Neuronal stem cell (in vitro differentiated cells): ENCODE results near the gene DLGAP5.
A peak's percentile ranks its signal among the peaks of the same experiment; 100 is the strongest.

Source experiments
- DNase-seq: peaks from one replicate; pipeline ENCODE4 v3.0.0-alpha.2; 2013; ENCODE audit warnings: low spot score
- H2AFZ ChIP-seq: one replicate; pipeline ENCODE4 v1.6.1; 2013; ENCODE audit warnings: mild to moderate bottlenecking, low read length, inconsistent platforms
- H2AK5ac ChIP-seq: 2 replicates; pipeline ENCODE4 v1.6.1; 2013; ENCODE audit warnings: low read depth, mild to moderate bottlenecking, inconsistent platforms, low read length, moderate library complexity, mixed read lengths
- H2BK120ac ChIP-seq: 2 replicates; pipeline ENCODE4 v1.6.1; 2013; ENCODE audit warnings: low read depth, mild to moderate bottlenecking, inconsistent platforms, low read length, moderate library complexity, mixed read lengths
- H2BK12ac ChIP-seq: one replicate; pipeline ENCODE4 v1.6.1; 2013; ENCODE audit warnings: low read length, inconsistent platforms
- H2BK15ac ChIP-seq: 2 replicates; pipeline ENCODE4 v1.6.1; 2013; ENCODE audit warnings: mild to moderate bottlenecking, low read length, inconsistent platforms, mixed read lengths
- H2BK5ac ChIP-seq: one replicate; pipeline ENCODE4 v1.6.1; 2013; ENCODE audit warnings: inconsistent platforms, mild to moderate bottlenecking, low read length, moderate library complexity
- H3K14ac ChIP-seq: one replicate; pipeline ENCODE4 v1.6.1; 2013; ENCODE audit warnings: low read length, inconsistent platforms
- H3K18ac ChIP-seq: 2 replicates; pipeline ENCODE4 v1.6.1; 2013; ENCODE audit warnings: low read length, inconsistent platforms
- H3K23ac ChIP-seq: 2 replicates; pipeline ENCODE4 v1.6.1; 2013; ENCODE audit warnings: low read depth, mild to moderate bottlenecking, mixed read lengths, low read length, inconsistent platforms; ENCODE audit not compliant: poor library complexity
- H3K27ac ChIP-seq: replicated peaks from 3 replicates; pipeline ENCODE4 v1.5.1; 2013; ENCODE audit warnings: low read length, inconsistent platforms
- H3K27me3 ChIP-seq, 3 experiments: 2 replicates each; pipeline ENCODE4 v1.6.1; 2013; ENCODE audit warnings: low read length in 3 of 3, mild to moderate bottlenecking in 2 of 3, inconsistent platforms in 1 of 3, low read depth in 1 of 3, mixed read lengths in 1 of 3, moderate library complexity in 1 of 3; ENCODE audit not compliant: control insufficient read depth in 3 of 3, insufficient read depth in 3 of 3
- H3K36me3 ChIP-seq, 2 donors: replicated peaks in 1 of 2; 2 replicates each; pipeline ENCODE4 v1.6.1; 2013; ENCODE audit warnings: low read length in 2 of 2; ENCODE audit not compliant: control insufficient read depth in 2 of 2, insufficient read depth in 2 of 2
- H3K4ac ChIP-seq: 2 replicates; pipeline ENCODE4 v1.6.1; 2013; ENCODE audit warnings: inconsistent platforms, mild to moderate bottlenecking, low read length, moderate library complexity
- H3K4me1 ChIP-seq, 2 donors: 1 replicate in 1 of 2; 2 replicates in 1 of 2; pipeline ENCODE4 v1.6.1; 2013; ENCODE audit warnings: low read length in 2 of 2, low read depth in 1 of 2; ENCODE audit not compliant: control insufficient read depth in 2 of 2, insufficient read depth in 1 of 2
- H3K4me2 ChIP-seq: one replicate; pipeline ENCODE4 v1.6.1; 2013; ENCODE audit warnings: mild to moderate bottlenecking, low read length, inconsistent platforms; ENCODE audit not compliant: insufficient read depth, poor library complexity, severe bottlenecking
- H3K4me3 ChIP-seq, 2 donors: 2 replicates each; pipeline ENCODE4 v1.5.1; 2013; ENCODE audit warnings: low read length in 2 of 2, mild to moderate bottlenecking in 2 of 2, inconsistent platforms in 1 of 2, moderate library complexity in 1 of 2
- H3K79me1 ChIP-seq: one replicate; pipeline ENCODE4 v1.6.1; 2013; ENCODE audit warnings: low read depth, mild to moderate bottlenecking, inconsistent platforms, low read length, moderate library complexity
- H3K9ac ChIP-seq: one replicate; pipeline ENCODE4 v1.6.1; 2013; ENCODE audit warnings: mild to moderate bottlenecking, low read depth, low read length, inconsistent platforms; ENCODE audit not compliant: poor library complexity
- H3K9me3 ChIP-seq, 2 donors: replicated peaks in 1 of 2; 2 replicates each; pipeline versions ENCODE3 to v1.6.1; 2013; ENCODE audit warnings: low read length in 2 of 2, mild to moderate bottlenecking in 2 of 2, inconsistent platforms in 1 of 2, low read depth in 1 of 2, mixed read lengths in 1 of 2, moderate library complexity in 1 of 2; ENCODE audit not compliant: control insufficient read depth in 2 of 2, insufficient read depth in 1 of 2
- H4K8ac ChIP-seq: one replicate; pipeline ENCODE4 v1.6.1; 2013; ENCODE audit warnings: low read depth, mild to moderate bottlenecking, inconsistent platforms, low read length, moderate library complexity
- H4K91ac ChIP-seq: one replicate; pipeline ENCODE4 v1.6.1; 2013; ENCODE audit warnings: low read length, low read depth, mild to moderate bottlenecking, inconsistent platforms; ENCODE audit not compliant: poor library complexity
- WGBS, 2 donors: extraction: QIAGEN DNeasy Blood & Tissue Kit; methylation state at CpG; one replicate each; pipeline ENCODE4 v1.1.7; 2013; ENCODE audit warnings: missing lambda C conversion rate in 2 of 2, mixed read lengths in 1 of 2; ENCODE audit not compliant: insufficient read length in 2 of 2, insufficient replicate concordance in 1 of 2; ENCODE audit errors: extremely low coverage in 2 of 2; 5-methylcytosine and 5-hydroxymethylcytosine counted together

DLGAP5 gene

DNA sequence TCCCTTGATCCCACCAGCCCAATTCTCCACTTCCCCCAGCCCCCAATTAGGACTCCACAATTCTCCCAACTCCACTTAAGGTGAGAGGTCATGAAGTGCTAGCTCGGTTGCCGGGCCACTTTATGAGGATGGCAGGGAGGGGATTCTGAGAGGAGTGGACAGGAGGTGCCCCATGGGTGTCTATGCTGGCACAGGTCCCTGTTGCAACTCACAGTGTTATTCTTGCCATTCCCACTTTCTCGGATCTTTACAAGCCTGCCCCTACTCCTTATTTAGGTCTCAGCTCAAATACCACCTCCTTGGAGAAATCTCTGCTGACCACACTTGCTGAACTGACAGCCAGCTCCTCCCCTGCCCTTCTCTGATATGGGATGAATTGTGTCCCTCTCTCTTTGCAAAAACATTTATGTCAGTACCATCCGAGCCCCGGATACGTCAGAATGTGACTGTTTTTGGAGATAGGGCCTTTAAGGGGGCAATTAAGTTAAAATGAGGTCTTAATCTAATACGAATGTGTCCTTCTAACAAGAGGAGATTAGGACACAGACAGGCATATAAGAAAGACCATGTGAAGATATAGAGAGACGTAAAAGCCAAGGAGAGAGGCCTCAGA is 66.5 kb downstream of the DLGAP5 start:
- Histone ChIP-seq H3K36me3 (no peaks in the 10 kb centered on the region), H2BK5ac (no peak overlapping the region), H3K79me1 (no peaks in the 10 kb centered on the region), H2AK5ac (no peak overlapping the region), H3K27me3 (peaks cover 0 to 11% (median 3%) of the 10 kb centered on the region in 3 experiments), H3K18ac (no peak overlapping the region), H2BK12ac (no peak overlapping the region), H3K14ac (no peak overlapping the region), H4K91ac (no peak overlapping the region), H3K4me1 (peaks cover 15% of the 10 kb centered on the region in 2 donors), H2BK120ac (no peak overlapping the region), H3K9ac (no peak overlapping the region), H3K23ac (no peak overlapping the region), H3K9me3 (no peaks in the 10 kb centered on the region), H3K4me2 (no peak overlapping the region), H3K4ac (no peak overlapping the region), H2BK15ac (no peak overlapping the region), H2AFZ (no peak overlapping the region), H3K27ac (no peak overlapping the region), H3K4me3 (no peak overlapping the region), H4K8ac (no peak overlapping the region)
- no CpG with 5 or more reads among the region's 8 CpGs for WGBS, 2 donors
- no peak for DNase-seq

DNA sequence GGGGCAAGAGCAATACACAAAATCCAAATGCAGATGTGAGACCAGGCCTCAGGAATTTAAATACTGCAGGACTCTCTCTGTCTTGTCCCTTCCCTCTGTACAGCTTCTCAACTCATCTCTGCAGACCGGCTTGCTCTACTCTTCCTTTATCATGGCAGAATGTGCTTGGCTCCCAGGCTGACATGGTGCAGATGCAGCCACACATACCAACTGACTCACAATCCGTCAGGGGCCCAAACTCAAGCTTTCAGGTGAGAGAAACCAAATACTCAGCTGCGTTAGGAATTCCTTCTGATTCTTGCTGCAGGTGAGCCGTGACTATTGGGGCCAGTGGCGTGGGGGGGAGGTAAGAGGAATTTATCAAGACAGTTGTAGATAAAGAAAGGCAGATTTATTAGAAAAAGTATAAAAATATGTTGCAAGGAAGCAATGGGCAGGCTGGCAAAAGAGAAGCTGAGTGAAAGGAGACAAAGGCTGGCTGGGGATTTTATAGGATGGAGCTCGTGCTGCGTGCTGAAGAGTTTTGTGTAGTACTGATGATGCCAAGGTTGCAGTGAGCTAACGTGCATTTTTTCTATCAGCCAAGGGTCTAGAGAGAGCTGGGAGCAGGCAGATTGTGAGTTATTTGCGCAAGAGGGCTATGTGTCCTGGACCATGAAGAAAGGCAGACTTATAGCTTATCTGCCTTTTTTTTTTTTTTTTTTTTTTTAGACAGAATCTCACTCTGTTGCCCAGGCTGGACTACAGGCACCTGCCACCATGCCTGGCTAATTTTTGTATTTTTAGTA is 67.3 kb downstream of the DLGAP5 start:
- no peak overlapping the region for H4K8ac ChIP-seq
- no peak overlapping the region for H2BK15ac ChIP-seq
- no peak overlapping the region for H2BK5ac ChIP-seq
- no peak overlapping the region for H4K91ac ChIP-seq
- WGBS, 2 donors = no CpG with 5 or more reads among the region's 9 CpGs
- H2AFZ ChIP-seq = no peak overlapping the region
- H3K27me3 ChIP-seq = peaks cover 0 to 2% (median 0%) of the 10 kb centered on the region in 3 experiments
- no peaks in the 10 kb centered on the region for H3K79me1 ChIP-seq
- no peaks in the 10 kb centered on the region for H3K36me3 ChIP-seq
- no peak overlapping the region for H3K9ac ChIP-seq
- no peak overlapping the region for H3K14ac ChIP-seq
- H3K23ac ChIP-seq = no peak overlapping the region
- no peak for DNase-seq
- H3K4me1 ChIP-seq = peaks cover 14 to 15% of the 10 kb centered on the region in 2 donors
- no peak overlapping the region for H3K18ac ChIP-seq
- H2BK120ac ChIP-seq = no peak overlapping the region
- H3K4me3 ChIP-seq = no peak overlapping the region
- H3K4ac ChIP-seq = no peak overlapping the region
- H3K27ac ChIP-seq = no peak overlapping the region
- H2AK5ac ChIP-seq = no peak overlapping the region
- no peaks in the 10 kb centered on the region for H3K9me3 ChIP-seq
- H3K4me2 ChIP-seq = no peak overlapping the region
- H2BK12ac ChIP-seq = no peak overlapping the region

DNA sequence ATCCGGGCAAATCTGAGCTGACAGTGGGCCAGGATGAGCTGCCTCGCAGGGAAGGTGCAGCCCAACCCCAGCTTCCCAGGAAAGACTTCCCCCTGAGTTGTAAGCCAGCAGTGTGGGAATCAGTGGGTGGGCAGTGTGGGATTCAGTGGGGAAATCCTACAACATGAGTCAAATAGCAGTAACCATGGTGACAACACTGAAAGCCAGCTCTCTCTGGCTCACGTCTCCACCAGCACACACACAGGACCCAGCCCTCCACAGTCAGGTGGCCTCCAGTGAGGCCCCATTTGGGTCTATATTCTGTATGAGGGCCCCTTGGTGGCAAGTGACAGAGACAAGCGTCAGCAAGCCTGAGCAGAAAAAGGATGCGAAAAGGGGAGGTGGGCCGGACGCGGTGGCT is 68.3 kb downstream of the DLGAP5 start:
- Histone ChIP-seq H3K18ac (peak overlapping the region; percentile 64), H3K23ac (no peak overlapping the region), H3K9me3 (no peaks in the 10 kb centered on the region), H3K27me3 (no peaks in the 10 kb centered on the region), H2BK120ac (peak overlapping the region; percentile 51), H3K27ac (peak overlapping the region; percentile 30), H2BK5ac (peak overlapping the region; percentile 45), H2BK12ac (no peak overlapping the region), H4K8ac (no peak overlapping the region), H3K79me1 (no peaks in the 10 kb centered on the region), H3K9ac (no peak overlapping the region), H2BK15ac (no peak overlapping the region), H2AFZ (peak overlapping the region; percentile 0), H2AK5ac (no peak overlapping the region), H3K4ac (no peak overlapping the region), H3K4me3 (no peak overlapping the region), H3K14ac (no peak overlapping the region), H4K91ac (no peak overlapping the region), H3K36me3 (no peaks in the 10 kb centered on the region), H3K4me1 (peaks cover 14 to 19% of the 10 kb centered on the region in 2 donors), H3K4me2 (no peak overlapping the region)
- WGBS, 2 donors = no CpG with 5 or more reads among the region's 8 CpGs
- DNase-seq = no peak

DNA sequence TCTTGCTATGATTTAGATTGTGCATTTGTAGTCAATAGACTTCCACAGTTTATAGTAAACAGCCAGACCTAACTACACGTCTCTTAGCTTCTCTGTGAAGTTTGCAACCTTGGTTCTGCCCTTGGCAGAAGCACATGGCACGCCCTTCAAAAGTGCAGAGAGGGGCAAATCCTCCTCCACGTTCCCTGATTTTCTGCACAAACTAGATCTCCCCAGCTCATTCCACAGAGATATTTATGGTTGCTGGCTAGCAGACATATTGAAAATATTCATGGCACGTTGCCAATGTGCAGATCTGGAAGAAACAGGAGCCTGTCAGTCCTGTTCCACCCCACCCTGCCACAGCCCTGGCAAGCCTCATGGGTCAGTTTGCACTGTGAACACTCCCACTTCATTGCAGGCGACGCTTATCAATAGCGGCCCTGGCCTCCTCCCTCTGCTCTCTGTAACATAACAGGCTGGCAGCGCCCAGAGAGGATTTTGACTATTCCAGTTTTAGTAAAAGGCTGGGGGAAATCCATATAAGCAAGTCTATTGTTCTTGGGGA is 68.9 kb downstream of the DLGAP5 start:
- H3K4me1 ChIP-seq = peaks cover 15 to 24% of the 10 kb centered on the region in 2 donors
- H3K36me3 ChIP-seq = no peaks in the 10 kb centered on the region
- H3K9me3 ChIP-seq = no peaks in the 10 kb centered on the region
- no peaks in the 10 kb centered on the region for H3K79me1 ChIP-seq
- H3K14ac ChIP-seq = no peak overlapping the region
- H2BK12ac ChIP-seq = no peak overlapping the region
- peak overlapping the region; percentile 11 for H3K18ac ChIP-seq
- H3K9ac ChIP-seq = no peak overlapping the region
- H3K4me3 ChIP-seq = no peak overlapping the region
- no peak overlapping the region for H3K23ac ChIP-seq
- H2BK15ac ChIP-seq = no peak overlapping the region
- no peak overlapping the region for H2AK5ac ChIP-seq
- H3K27me3 ChIP-seq = no peaks in the 10 kb centered on the region
- H3K4ac ChIP-seq = no peak overlapping the region
- peak overlapping the region; percentile 0 for H2AFZ ChIP-seq
- no peak overlapping the region for H4K8ac ChIP-seq
- H4K91ac ChIP-seq = no peak overlapping the region
- no CpG with 5 or more reads among the region's 8 CpGs for WGBS, 2 donors
- no peak overlapping the region for H3K27ac ChIP-seq
- peak overlapping the region; percentile 45 for H2BK5ac ChIP-seq
- no peak for DNase-seq
- H2BK120ac ChIP-seq = no peak overlapping the region
- no peak overlapping the region for H3K4me2 ChIP-seq
